Naive thymus-derived CD4-positive, alpha-beta T cell (primary cell): ENCODE data around the gene SPG7. TPM values are rescaled to one million over a fixed set of nuclear protein-coding genes. Genes with fewer than 3 reads are reported as not detected.

Experiments
- ATAC-seq: fragments of 150-1000 bp; cut with Tn5 transposase; 2 replicates; pipeline ENCODE4 v1.10.0; 2021; ENCODE audit warnings: mild to moderate bottlenecking, moderate library complexity
- CTCF ChIA-PET: fragments of 350-600 bp; sonication (Branson Sonifier 250); formaldehyde crosslinking; loops from one replicate; lab custom pipeline; 2021; ENCODE audit warnings: antibody characterized with exemption; lab: Charles Lee
- POLR2A ChIA-PET: fragments of 350-600 bp; sonication (Branson Sonifier 250); formaldehyde crosslinking; loops from one replicate; lab custom pipeline; 2021; ENCODE audit warnings: antibody characterized with exemption, inconsistent platforms; lab: Charles Lee
- DNase-seq, 9 donors: peaks; one replicate each; pipeline versions ENCODE4 v3.0.0 to v3.0.0-alpha.2; 2020 to 2022; ENCODE audit warnings: mixed read lengths in 1 of 9
- H3K27ac ChIP-seq: one replicate; pipeline ENCODE4 v1.7.0; 2013; ENCODE audit warnings: mild to moderate bottlenecking, low read depth, low read length, moderate library complexity
- H3K27me3 ChIP-seq, 2 donors: one replicate each; pipeline ENCODE4 v1.7.0; 2013; ENCODE audit warnings: low read length in 2 of 2, mild to moderate bottlenecking in 2 of 2, moderate library complexity in 2 of 2; ENCODE audit not compliant: control insufficient read depth in 2 of 2, insufficient read depth in 2 of 2
- H3K36me3 ChIP-seq, 3 experiments: 1 replicate in 2 of 3; 2 replicates in 1 of 3; pipeline ENCODE4 v1.7.0; 2013; ENCODE audit warnings: low read length in 3 of 3, mild to moderate bottlenecking in 3 of 3, moderate library complexity in 1 of 3; ENCODE audit not compliant: insufficient read depth in 3 of 3, control insufficient read depth in 2 of 3
- H3K4me1 ChIP-seq, 2 donors: one replicate each; pipeline ENCODE4 v1.7.0; 2013; ENCODE audit warnings: low read length in 2 of 2, mild to moderate bottlenecking in 2 of 2, moderate library complexity in 1 of 2; ENCODE audit not compliant: control insufficient read depth in 2 of 2, insufficient read depth in 2 of 2
- H3K4me3 ChIP-seq: 2 replicates; pipeline ENCODE4 v1.7.0; 2013; ENCODE audit warnings: mild to moderate bottlenecking, low read length
- H3K9me3 ChIP-seq, 3 experiments: 1 replicate in 2 of 3; 2 replicates in 1 of 3; pipeline ENCODE4 v1.7.0; 2013; ENCODE audit warnings: low read length in 3 of 3; ENCODE audit not compliant: control insufficient read depth in 2 of 3
- H3K27ac Mint-ChIP-seq, 9 donors: one replicate each; pipeline ENCODE4 v1.8.0; 2020 to 2022; ENCODE audit warnings: mixed read lengths in 9 of 9, mild to moderate bottlenecking in 8 of 9, moderate library complexity in 5 of 9, inconsistent platforms in 2 of 9
- H3K27me3 Mint-ChIP-seq, 5 donors: one replicate each; pipeline ENCODE4 v1.8.0; 2021 to 2022; ENCODE audit warnings: mixed read lengths in 5 of 5, mild to moderate bottlenecking in 1 of 5
- H3K36me3 Mint-ChIP-seq, 5 donors: one replicate each; pipeline ENCODE4 v1.8.0; 2020 to 2022; ENCODE audit warnings: mixed read lengths in 5 of 5, mild to moderate bottlenecking in 3 of 5, inconsistent platforms in 1 of 5
- H3K4me1 Mint-ChIP-seq, 7 donors: one replicate each; pipeline ENCODE4 v1.8.0; 2020 to 2022; ENCODE audit warnings: mixed read lengths in 7 of 7, mild to moderate bottlenecking in 3 of 7, inconsistent platforms in 1 of 7
- H3K4me3 Mint-ChIP-seq, 10 donors: one replicate each; pipeline ENCODE4 v1.8.0; 2020 to 2022; ENCODE audit warnings: mild to moderate bottlenecking in 10 of 10, mixed read lengths in 10 of 10, moderate library complexity in 6 of 10, inconsistent platforms in 2 of 10
- H3K9me3 Mint-ChIP-seq, 11 donors: one replicate each; pipeline ENCODE4 v1.8.0; 2020 to 2022; ENCODE audit warnings: mixed read lengths in 11 of 11, mild to moderate bottlenecking in 4 of 11, inconsistent platforms in 1 of 11, moderate library complexity in 1 of 11
- intact Hi-C, 2 donors: fragments of 100-400 bp; cut with micrococcal nuclease; formaldehyde crosslinking; loops; one replicate each; pipeline ENCODE4 v1.15.1; 2023
- polyA plus RNA-seq, 2 donors: library from polyadenylated mRNA; unstranded; fragments of 300-500 nt; fragmentation: Illumina TruSeq; gene quantifications; one replicate each; pipeline ENCODE4 v1.2.3, GENCODE V29; 2021
- total RNA-seq, 6 experiments: library from RNA in 5 of 6; stranded (reverse) in 5 of 6; gene quantifications; 1 replicate in 5 of 6; 2 replicates in 1 of 6; pipeline ENCODE4 v1.2.3 and lab custom pipeline; 2021 to 2026

The SPG7 gene
- total and polyA plus RNA-seq, 7 experiments from 2014 or later = 48.6 to 181 (median 151) TPM

GRCh38 chr16:89575247-89576152 is 67.3 kb downstream of the SPG7 start, which contains the start of gene CPNE7:
Gene CPNE7, plus strand, starts transcription at chr16:89575758. Its CDS starts 140 bp downstream, at chr16:89575898.
- Mint-ChIP-seq H3K9me3 (peaks cover 0 to 3% (median 0%) of the 10 kb centered on the region in 11 donors), H3K27me3 (peaks cover 3 to 33% (median 12%) of the 10 kb centered on the region in 5 donors), H3K27ac (no peak within 1 kb of the TSS), H3K4me3 (peak within 1 kb of the TSS in 9 of 10 donors; percentile 34 to 79 (median 64)), H3K4me1 (peaks cover 8 to 29% (median 15%) of the 10 kb centered on the region in 7 donors), H3K36me3 (no peaks in the 10 kb centered on the region)
- Histone ChIP-seq H3K27ac (no peak within 1 kb of the TSS), H3K36me3 (no peaks in the 10 kb centered on the region), H3K4me1 (peaks cover 0 to 17% of the 10 kb centered on the region in 2 donors), H3K9me3 (no peaks in the 10 kb centered on the region), H3K4me3 (peak within 1 kb of the TSS; percentile 24), H3K27me3 (no peaks in the 10 kb centered on the region)
- intact Hi-C loops = no loop called here
- peak in 2 of 9 donors; percentile 16 to 42 for DNase-seq
- ATAC-seq = peak; percentile 31
- CTCF ChIA-PET = no interaction called here
- POLR2A ChIA-PET = interaction anchor here (0.6 to 1.5 kb wide), 2 partner anchors 9 to 14 kb away, joined by 3 to 4 read pairs; no protein-coding TSS in a partner anchor

- ChIA-PET POLR2A (interaction anchor here (1.5 kb wide), 1 partner anchor 15 kb away, joined by 4 read pairs; no protein-coding TSS in a partner anchor), CTCF (no interaction called here)
- no peaks in the 10 kb centered on the region for H3K27me3 ChIP-seq
- Mint-ChIP-seq H3K36me3 (no peaks in the 10 kb centered on the region), H3K27ac (no peak overlapping the region), H3K4me1 (peaks cover 8 to 27% (median 15%) of the 10 kb centered on the region in 7 donors), H3K4me3 (peak overlapping the region in 1 of 10 donors; percentile 78), H3K9me3 (peaks cover 0 to 1% (median 0%) of the 10 kb centered on the region in 11 donors), H3K27me3 (peaks cover 3 to 33% (median 12%) of the 10 kb centered on the region in 5 donors)
- intact Hi-C loops = no loop called here
- DNase-seq (no peak), ATAC-seq (no peak)
- H3K36me3 ChIP-seq = no peaks in the 10 kb centered on the region
- no peak overlapping the region for H3K27ac ChIP-seq
- H3K4me1 ChIP-seq = peaks cover 0 to 17% of the 10 kb centered on the region in 2 donors
- no peak overlapping the region for H3K4me3 ChIP-seq
- no peaks in the 10 kb centered on the region for H3K9me3 ChIP-seq
Observed at GRCh38 chr16:89576153-89577054, 68.2 kb downstream of the SPG7 start.

GRCh38 chr16:89577055-89577759 is 69.0 kb downstream of the SPG7 start:
- Histone ChIP-seq H3K27ac (no peak overlapping the region), H3K9me3 (no peaks in the 10 kb centered on the region), H3K4me1 (peaks cover 0 to 9% of the 10 kb centered on the region in 2 donors), H3K27me3 (no peaks in the 10 kb centered on the region), H3K4me3 (no peak overlapping the region), H3K36me3 (no peaks in the 10 kb centered on the region)
- peaks cover 4 to 19% (median 9%) of the 10 kb centered on the region in 7 donors for H3K4me1 Mint-ChIP-seq
- H3K27ac Mint-ChIP-seq = no peak overlapping the region
- H3K4me3 Mint-ChIP-seq = peak overlapping the region in 6 of 10 donors; percentile 12 to 78 (median 28)
- ChIA-PET CTCF (no interaction called here), POLR2A (no interaction called here)
- DNase-seq (no peak), ATAC-seq (no peak)
- peaks cover 3 to 27% (median 9%) of the 10 kb centered on the region in 5 donors for H3K27me3 Mint-ChIP-seq
- H3K9me3 Mint-ChIP-seq = peaks cover 0 to 1% (median 0%) of the 10 kb centered on the region in 11 donors
- intact Hi-C loops = no loop called here
- no peaks in the 10 kb centered on the region for H3K36me3 Mint-ChIP-seq

- Histone ChIP-seq H3K36me3 (no peaks in the 10 kb centered on the region), H3K9me3 (no peaks in the 10 kb centered on the region), H3K4me3 (no peak overlapping the region), H3K27ac (no peak overlapping the region), H3K27me3 (no peaks in the 10 kb centered on the region), H3K4me1 (peaks cover 0 to 9% of the 10 kb centered on the region in 2 donors)
- no peak overlapping the region for H3K27ac Mint-ChIP-seq
- H3K4me3 Mint-ChIP-seq = no peak overlapping the region
- no peak for DNase-seq
- H3K9me3 Mint-ChIP-seq = peaks cover 0 to 1% (median 0%) of the 10 kb centered on the region in 11 donors
- intact Hi-C loops = no loop called here
- peaks cover 0 to 2% (median 0%) of the 10 kb centered on the region in 7 donors for H3K4me1 Mint-ChIP-seq
- no peaks in the 10 kb centered on the region for H3K36me3 Mint-ChIP-seq
- CTCF ChIA-PET = no interaction called here
- ATAC-seq = no peak
- peaks cover 0 to 13% (median 0%) of the 10 kb centered on the region in 5 donors for H3K27me3 Mint-ChIP-seq
- POLR2A ChIA-PET = no interaction called here
Observed at GRCh38 chr16:89579351-89579750, 71.1 kb downstream of the SPG7 start.

GRCh38 chr16:89581045-89581695 is 73.0 kb downstream of the SPG7 start:
- no peaks in the 10 kb centered on the region for H3K4me1 ChIP-seq
- no peak overlapping the region for H3K4me3 ChIP-seq
- intact Hi-C loops = no loop called here
- Mint-ChIP-seq H3K36me3 (no peaks in the 10 kb centered on the region), H3K4me1 (no peaks in the 10 kb centered on the region), H3K4me3 (no peak overlapping the region), H3K9me3 (peaks cover 0 to 1% (median 0%) of the 10 kb centered on the region in 11 donors), H3K27ac (no peak overlapping the region), H3K27me3 (peaks cover 0 to 10% (median 0%) of the 10 kb centered on the region in 5 donors)
- no peaks in the 10 kb centered on the region for H3K9me3 ChIP-seq
- CTCF ChIA-PET = no interaction called here
- H3K27ac ChIP-seq = no peak overlapping the region
- ATAC-seq (no peak), DNase-seq (no peak)
- POLR2A ChIA-PET = no interaction called here
- no peaks in the 10 kb centered on the region for H3K27me3 ChIP-seq
- no peaks in the 10 kb centered on the region for H3K36me3 ChIP-seq
